HG03097 (cell line): ENCODE data around the gene IFFO2.

Experiments used
- ATAC-seq: cut with Tn5 transposase; IDR thresholded peaks from one replicate; pipeline ENCODE4 v1.9.1; 2021; ENCODE audit not compliant: unreplicated experiment, low FRiP score

Gene IFFO2

GRCh38 chr1:18922319-18922726 lies 34.2 kb downstream of the IFFO2 start:
- no peak for ATAC-seq

- no peak for ATAC-seq
Measured at GRCh38 chr1:18921516-18922251, 34.8 kb downstream of the IFFO2 start.

- no peak for ATAC-seq
Measured at GRCh38 chr1:18920931-18921330, 35.5 kb downstream of the IFFO2 start.

- ATAC-seq: no peak
Measured at GRCh38 chr1:18919956-18920355, 36.5 kb downstream of the IFFO2 start.

- ATAC-seq: no peak
Measured at GRCh38 chr1:18919197-18919905, 37.1 kb downstream of the IFFO2 start.

- ATAC-seq: no peak
Measured at GRCh38 chr1:18918417-18918816, 38.1 kb downstream of the IFFO2 start.

GRCh38 chr1:18917071-18917799 lies 39.2 kb downstream of the IFFO2 start:
- ATAC-seq: no peak

GRCh38 chr1:18915341-18915740 lies 41.1 kb downstream of the IFFO2 start:
- no peak for ATAC-seq

- ATAC-seq: no peak
Measured at GRCh38 chr1:18913065-18913835, 43.2 kb downstream of the IFFO2 start.

- no peak for ATAC-seq
Measured at GRCh38 chr1:18912550-18912949, 43.9 kb downstream of the IFFO2 start.

- no peak for ATAC-seq
Measured at GRCh38 chr1:18908911-18909771, 47.3 kb downstream of the IFFO2 start.

- no peak for ATAC-seq
Measured at GRCh38 chr1:18907917-18908845, 48.3 kb downstream of the IFFO2 start.

GRCh38 chr1:18907021-18907916 lies 49.2 kb downstream of the IFFO2 start:
- no peak for ATAC-seq

- no peak for ATAC-seq
Measured at GRCh38 chr1:18903291-18903756, 53.2 kb downstream of the IFFO2 start.

GRCh38 chr1:18902523-18903290 lies 53.8 kb downstream of the IFFO2 start, which contains the start of gene ALDH4A1:
Gene ALDH4A1, minus strand, starts transcription at chr1:18902555. Its CDS starts 32 bp downstream, at chr1:18902523.
- peak; percentile 91 for ATAC-seq

GRCh38 chr1:18901952-18902522 lies 54.4 kb downstream of the IFFO2 start:
- no peak for ATAC-seq
